Measurements from ENCODE around the gene S100B. TPM values are rescaled to one million over a fixed set of nuclear protein-coding genes. Genes with fewer than 3 reads are reported as not detected.

The S100B gene
- total RNA-seq, 1 experiment from 2014 or later, result not detected

DNA sequence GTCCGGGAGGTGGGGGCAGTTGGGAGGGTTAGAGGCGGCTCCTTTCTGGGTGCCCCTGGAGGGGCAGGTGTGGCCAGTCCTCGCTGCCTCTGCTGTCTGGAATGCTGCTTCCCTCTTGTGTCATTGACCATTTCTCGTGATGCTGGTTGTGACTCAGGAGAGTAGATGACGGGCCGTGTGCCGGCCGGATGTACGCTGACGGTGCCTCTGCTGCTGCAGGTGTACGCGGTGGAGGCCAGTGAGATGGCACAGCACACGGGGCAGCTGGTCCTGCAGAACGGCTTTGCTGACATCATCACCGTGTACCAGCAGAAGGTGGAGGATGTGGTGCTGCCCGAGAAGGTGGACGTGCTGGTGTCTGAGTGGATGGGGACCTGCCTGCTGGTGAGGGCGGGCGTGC lies 44.5 kb upstream of the S100B start:
- Mint-ChIP-seq H3K4me1 (ENCODE audit: low read depth, unreplicated experiment) (no peaks in the 10 kb centered on the region), H3K9me3 (ENCODE audit: unreplicated experiment) (peaks cover 6% of the 10 kb centered on the region), H3K27ac (ENCODE audit: unreplicated experiment) (no peak overlapping the region), H3K27me3 (ENCODE audit: insufficient read depth, unreplicated experiment) (no peaks in the 10 kb centered on the region), H3K36me3 (ENCODE audit: insufficient read depth, unreplicated experiment) (peaks cover 87% of the 10 kb centered on the region), H3K4me3 (ENCODE audit: unreplicated experiment) (no peak overlapping the region)
- BruUV-seq (replicated peaks), result no TSS peak
- ChIA-PET POLR2A (no interaction called here), CTCF (no interaction called here)
- TF ChIP-seq, protein P1, sequence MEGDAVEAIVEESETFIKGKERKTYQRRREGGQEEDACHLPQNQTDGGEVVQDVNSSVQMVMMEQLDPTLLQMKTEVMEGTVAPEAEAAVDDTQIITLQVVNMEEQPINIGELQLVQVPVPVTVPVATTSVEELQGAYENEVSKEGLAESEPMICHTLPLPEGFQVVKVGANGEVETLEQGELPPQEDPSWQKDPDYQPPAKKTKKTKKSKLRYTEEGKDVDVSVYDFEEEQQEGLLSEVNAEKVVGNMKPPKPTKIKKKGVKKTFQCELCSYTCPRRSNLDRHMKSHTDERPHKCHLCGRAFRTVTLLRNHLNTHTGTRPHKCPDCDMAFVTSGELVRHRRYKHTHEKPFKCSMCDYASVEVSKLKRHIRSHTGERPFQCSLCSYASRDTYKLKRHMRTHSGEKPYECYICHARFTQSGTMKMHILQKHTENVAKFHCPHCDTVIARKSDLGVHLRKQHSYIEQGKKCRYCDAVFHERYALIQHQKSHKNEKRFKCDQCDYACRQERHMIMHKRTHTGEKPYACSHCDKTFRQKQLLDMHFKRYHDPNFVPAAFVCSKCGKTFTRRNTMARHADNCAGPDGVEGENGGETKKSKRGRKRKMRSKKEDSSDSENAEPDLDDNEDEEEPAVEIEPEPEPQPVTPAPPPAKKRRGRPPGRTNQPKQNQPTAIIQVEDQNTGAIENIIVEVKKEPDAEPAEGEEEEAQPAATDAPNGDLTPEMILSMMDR (IDR thresholded peaks at IDR 0.05; ENCODE audit: insufficient read depth in 1 of 2, low read depth in 1 of 2, low read length in 1 of 2, severe bottlenecking in 1 of 2, unreplicated experiment in 1 of 2), result no peak
- Histone ChIP-seq H3K36me3 (ENCODE audit: control insufficient read depth, insufficient read depth, low read length) (no peaks in the 10 kb centered on the region; the same call in none of the 2 replicates), H3K27me3 (replicated peaks; ENCODE audit: control insufficient read depth, insufficient read depth, low read length) (no peaks in the 10 kb centered on the region), H3K9me3 (0 out of 2 replicates have a peak, but pooled peaks cover 2% of the 10 kb centered on the region), H3K4me3 (ENCODE audit: low read depth, low read length) (no peak overlapping the region), H3K4me1 (no peaks in the 10 kb centered on the region)
- DNase-seq, result no peak
- intact Hi-C loops (cut with micrococcal nuclease; ENCODE audit: unreplicated experiment), result no loop called here

DNA sequence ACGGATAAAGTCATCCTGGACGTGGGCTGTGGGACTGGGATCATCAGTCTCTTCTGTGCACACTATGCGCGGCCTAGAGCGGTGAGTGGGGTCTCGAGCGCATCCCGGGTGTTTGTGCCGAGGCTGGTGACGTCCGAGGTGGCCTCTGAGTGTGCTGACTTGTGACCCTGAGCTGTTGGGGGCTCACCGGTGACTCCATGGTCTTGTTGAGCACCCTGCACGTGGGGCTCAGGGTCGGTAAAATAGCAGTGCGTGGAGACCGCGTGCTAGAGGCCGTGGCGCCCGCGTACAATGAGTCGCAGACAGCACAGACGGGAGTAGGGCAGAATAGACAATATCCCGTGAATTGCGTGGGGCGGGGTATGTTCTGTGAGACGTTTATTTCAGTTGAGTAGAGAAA lies 43.7 kb upstream of the S100B start:
- Histone ChIP-seq H3K4me1 (no peaks in the 10 kb centered on the region), H3K9me3 (no peaks in the 10 kb centered on the region), H3K4me3 (ENCODE audit: low read depth, low read length) (no peak overlapping the region), H3K36me3 (ENCODE audit: control insufficient read depth, insufficient read depth, low read length) (no peaks in the 10 kb centered on the region; the same call in none of the 2 replicates), H3K27me3 (replicated peaks; ENCODE audit: control insufficient read depth, insufficient read depth, low read length) (no peaks in the 10 kb centered on the region)
- Mint-ChIP-seq H3K27me3 (ENCODE audit: insufficient read depth, unreplicated experiment) (no peaks in the 10 kb centered on the region), H3K4me1 (ENCODE audit: low read depth, unreplicated experiment) (no peaks in the 10 kb centered on the region), H3K4me3 (ENCODE audit: unreplicated experiment) (no peak overlapping the region), H3K9me3 (ENCODE audit: unreplicated experiment) (no peaks in the 10 kb centered on the region), H3K36me3 (ENCODE audit: insufficient read depth, unreplicated experiment) (peaks cover 87% of the 10 kb centered on the region), H3K27ac (ENCODE audit: unreplicated experiment) (no peak overlapping the region)
- ChIA-PET CTCF (no interaction called here), POLR2A (no interaction called here)
- no TSS peak for BruUV-seq (replicated peaks)
- no peak for DNase-seq
- intact Hi-C loops (cut with micrococcal nuclease; ENCODE audit: unreplicated experiment), result no loop called here
- TF ChIP-seq, protein P1 (IDR thresholded peaks at IDR 0.05; ENCODE audit: insufficient read depth in 1 of 2, low read depth in 1 of 2, low read length in 1 of 2, severe bottlenecking in 1 of 2, unreplicated experiment in 1 of 2), result no peak

DNA sequence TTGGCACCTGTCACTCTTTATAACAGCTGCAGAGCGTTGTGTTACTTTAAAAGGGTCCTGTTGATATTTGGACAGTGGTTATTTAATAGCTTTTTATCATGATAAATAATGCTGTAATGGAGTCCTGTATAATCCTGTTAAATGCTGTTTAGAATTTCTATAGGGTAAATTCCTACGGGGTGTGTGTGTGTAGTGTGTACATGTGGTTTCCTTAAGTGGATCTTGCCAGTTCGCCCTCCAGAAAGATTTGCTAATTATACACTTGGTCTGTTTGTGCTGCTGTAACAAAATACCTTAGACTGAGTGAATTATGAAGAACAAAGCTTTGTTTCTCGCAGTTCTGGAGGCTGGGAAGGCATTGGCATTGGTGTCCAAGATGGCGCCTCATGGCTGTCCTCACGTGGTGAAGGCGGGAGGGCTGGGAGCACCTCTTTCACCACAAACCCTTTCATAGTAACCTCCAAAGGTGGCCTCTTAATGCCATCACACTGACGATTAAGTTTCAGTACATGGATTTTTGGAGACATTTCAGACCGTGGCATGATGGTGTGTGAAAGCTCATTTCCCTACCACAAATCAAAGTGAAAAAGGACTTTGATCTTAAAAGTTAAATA lies 41.8 kb upstream of the S100B start:
- no peak overlapping the region for H3K4me3 ChIP-seq (ENCODE audit: low read depth, low read length)
- Mint-ChIP-seq H3K27me3 (ENCODE audit: insufficient read depth, unreplicated experiment) (no peaks in the 10 kb centered on the region), H3K36me3 (ENCODE audit: insufficient read depth, unreplicated experiment) (peaks cover 76% of the 10 kb centered on the region), H3K27ac (ENCODE audit: unreplicated experiment) (no peak overlapping the region), H3K9me3 (ENCODE audit: unreplicated experiment) (no peaks in the 10 kb centered on the region), H3K4me1 (ENCODE audit: low read depth, unreplicated experiment) (no peaks in the 10 kb centered on the region), H3K4me3 (ENCODE audit: unreplicated experiment) (no peak overlapping the region)
- H3K4me1 ChIP-seq, result no peaks in the 10 kb centered on the region
- H3K9me3 ChIP-seq, result no peaks in the 10 kb centered on the region
- H3K36me3 ChIP-seq (ENCODE audit: control insufficient read depth, insufficient read depth, low read length), result no peaks in the 10 kb centered on the region; the same call in none of the 2 replicates
- POLR2A ChIA-PET, result no interaction called here
- TF ChIP-seq, protein P1 (IDR thresholded peaks at IDR 0.05; ENCODE audit: insufficient read depth in 1 of 2, low read depth in 1 of 2, low read length in 1 of 2, severe bottlenecking in 1 of 2, unreplicated experiment in 1 of 2), result no peak
- CTCF ChIA-PET, result no interaction called here
- no TSS peak for BruUV-seq (replicated peaks)
- intact Hi-C loops (cut with micrococcal nuclease; ENCODE audit: unreplicated experiment), result no loop called here
- no peak for DNase-seq
- no peaks in the 10 kb centered on the region for H3K27me3 ChIP-seq (replicated peaks; ENCODE audit: control insufficient read depth, insufficient read depth, low read length)

Data from Caco-2 (cell line).